ENCODE results near the gene FIG4. TPM values are rescaled to one million over a fixed set of nuclear protein-coding genes. Genes with fewer than 3 reads are reported as not detected.

The FIG4 gene
- total and polyA plus RNA-seq, 2 experiments from 2014 or later: 8.0 to 10.9 TPM

DNA sequence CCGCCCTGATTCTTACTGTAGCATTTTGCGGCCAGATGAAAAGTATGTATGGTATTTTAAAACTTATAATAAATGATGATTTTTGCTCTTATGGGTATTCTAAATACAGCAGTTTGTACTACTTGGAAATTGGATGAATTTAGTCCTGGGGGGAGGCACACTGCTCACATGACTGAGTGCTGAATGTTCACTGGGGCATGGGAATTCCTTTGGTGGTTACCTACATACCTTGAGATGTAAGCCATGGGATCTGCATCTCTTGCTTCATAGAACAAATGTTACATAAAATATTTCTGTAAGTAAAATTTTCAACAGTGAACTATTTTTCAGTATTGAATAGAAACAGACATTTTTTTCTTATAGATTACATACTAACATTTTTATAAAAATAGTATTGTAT lies 71.1 kb downstream of the FIG4 start:
- DNase-seq (ENCODE audit: low spot score): no peak
- TF ChIP-seq, protein P1, sequence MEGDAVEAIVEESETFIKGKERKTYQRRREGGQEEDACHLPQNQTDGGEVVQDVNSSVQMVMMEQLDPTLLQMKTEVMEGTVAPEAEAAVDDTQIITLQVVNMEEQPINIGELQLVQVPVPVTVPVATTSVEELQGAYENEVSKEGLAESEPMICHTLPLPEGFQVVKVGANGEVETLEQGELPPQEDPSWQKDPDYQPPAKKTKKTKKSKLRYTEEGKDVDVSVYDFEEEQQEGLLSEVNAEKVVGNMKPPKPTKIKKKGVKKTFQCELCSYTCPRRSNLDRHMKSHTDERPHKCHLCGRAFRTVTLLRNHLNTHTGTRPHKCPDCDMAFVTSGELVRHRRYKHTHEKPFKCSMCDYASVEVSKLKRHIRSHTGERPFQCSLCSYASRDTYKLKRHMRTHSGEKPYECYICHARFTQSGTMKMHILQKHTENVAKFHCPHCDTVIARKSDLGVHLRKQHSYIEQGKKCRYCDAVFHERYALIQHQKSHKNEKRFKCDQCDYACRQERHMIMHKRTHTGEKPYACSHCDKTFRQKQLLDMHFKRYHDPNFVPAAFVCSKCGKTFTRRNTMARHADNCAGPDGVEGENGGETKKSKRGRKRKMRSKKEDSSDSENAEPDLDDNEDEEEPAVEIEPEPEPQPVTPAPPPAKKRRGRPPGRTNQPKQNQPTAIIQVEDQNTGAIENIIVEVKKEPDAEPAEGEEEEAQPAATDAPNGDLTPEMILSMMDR (IDR thresholded peaks at IDR 0.05; ENCODE audit: poor library complexity): no peak
- TF ChIP-seq EZH2phosphoT487 (IDR thresholded peaks at IDR 0.05; ENCODE audit: low read depth, severe bottlenecking, unreplicated experiment) (no peak), EZH2 (IDR thresholded peaks at IDR 0.05; ENCODE audit: borderline replicate concordance) (no peak)
- 98% methylated on average over 2 of the region's 2 CpGs for WGBS (ENCODE audit: low lambda C conversion rate, missing lambda C conversion rate)
- Histone ChIP-seq H3K27me3 (no peaks in the 10 kb centered on the region), H3K36me3 (replicated peaks; ENCODE audit: insufficient read depth, low read depth) (no peaks in the 10 kb centered on the region), H3K27ac (no peak overlapping the region), H3K9me3 (ENCODE audit: low read depth) (no peaks in the 10 kb centered on the region), H3K79me2 (no peaks in the 10 kb centered on the region), H4K20me1 (ENCODE audit: insufficient read depth, poor library complexity, severe bottlenecking) (no peaks in the 10 kb centered on the region), H2AFZ (no peak overlapping the region), H3K4me2 (no peak overlapping the region), H3K4me3 (no peak overlapping the region), H3K4me1 (ENCODE audit: insufficient read depth) (peaks cover 4% of the 10 kb centered on the region), H3K9me2 (replicated peaks; ENCODE audit: insufficient read depth) (no peaks in the 10 kb centered on the region)

DNA sequence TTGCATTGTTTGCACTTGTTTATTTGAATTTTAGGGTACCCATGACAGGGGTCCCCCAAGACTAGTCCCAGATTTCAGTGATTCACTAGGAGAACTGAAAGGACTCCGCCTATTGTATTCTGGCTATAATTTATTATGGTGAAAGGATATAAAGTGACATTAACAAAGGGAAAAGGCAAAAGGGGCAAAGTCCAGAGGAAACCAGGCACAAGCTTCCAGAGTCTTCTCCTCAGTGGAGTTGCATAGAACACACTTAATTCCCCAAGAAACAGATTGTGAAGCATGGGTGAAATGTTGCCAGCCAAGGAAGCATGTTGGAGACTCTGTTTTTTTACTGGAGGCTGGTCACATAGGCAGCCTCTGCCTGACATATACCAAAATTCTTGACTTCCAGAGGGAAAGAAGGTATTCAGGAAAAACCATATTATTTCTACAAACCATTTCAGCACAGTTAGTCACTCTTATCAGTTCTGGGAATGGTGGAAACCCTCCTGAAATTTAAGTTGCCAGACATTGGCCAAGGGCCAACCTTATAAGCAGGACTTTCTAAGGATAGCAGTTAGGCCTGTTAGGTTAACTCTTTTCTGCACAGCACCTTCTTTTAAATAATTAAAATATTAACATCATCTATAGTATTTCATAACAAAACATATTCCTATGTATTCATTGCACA lies 71.8 kb downstream of the FIG4 start:
- Histone ChIP-seq H4K20me1 (ENCODE audit: insufficient read depth, poor library complexity, severe bottlenecking) (no peaks in the 10 kb centered on the region), H3K79me2 (no peaks in the 10 kb centered on the region), H3K9me3 (ENCODE audit: low read depth) (no peaks in the 10 kb centered on the region), H3K27me3 (no peaks in the 10 kb centered on the region), H3K4me1 (ENCODE audit: insufficient read depth) (peaks cover 4% of the 10 kb centered on the region), H2AFZ (no peak overlapping the region), H3K9me2 (replicated peaks; ENCODE audit: insufficient read depth) (no peaks in the 10 kb centered on the region), H3K27ac (no peak overlapping the region), H3K4me3 (no peak overlapping the region), H3K4me2 (no peak overlapping the region), H3K36me3 (replicated peaks; ENCODE audit: insufficient read depth, low read depth) (no peaks in the 10 kb centered on the region)
- DNase-seq (ENCODE audit: low spot score): no peak
- TF ChIP-seq, protein P1 (IDR thresholded peaks at IDR 0.05; ENCODE audit: poor library complexity): no peak
- TF ChIP-seq EZH2 (IDR thresholded peaks at IDR 0.05; ENCODE audit: borderline replicate concordance): no peak
- no peak for TF ChIP-seq EZH2phosphoT487 (IDR thresholded peaks at IDR 0.05; ENCODE audit: low read depth, severe bottlenecking, unreplicated experiment)
- WGBS (ENCODE audit: low lambda C conversion rate, missing lambda C conversion rate): 0% methylated on average over 1 of the region's 1 CpG

DNA sequence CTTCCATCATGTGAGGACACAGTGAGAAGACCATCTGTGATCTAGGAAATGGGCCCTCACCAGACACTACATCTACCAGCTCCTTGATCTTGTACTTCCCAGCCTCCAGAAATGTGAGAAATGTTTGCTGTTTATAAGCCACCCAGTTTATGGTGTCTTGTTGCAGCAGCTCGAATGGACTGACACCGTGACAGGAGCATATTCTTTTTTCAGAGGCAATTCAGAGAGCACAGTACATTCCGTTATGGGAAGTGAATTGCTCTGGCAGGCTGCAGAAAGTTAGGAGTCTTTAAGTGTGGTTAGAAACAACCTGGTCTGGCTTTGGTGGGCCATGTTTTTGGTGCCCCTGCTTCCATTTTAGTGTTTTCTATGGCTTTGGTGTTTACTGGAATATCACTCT lies 75.1 kb downstream of the FIG4 start:
- no peaks in the 10 kb centered on the region for H3K9me3 ChIP-seq (ENCODE audit: low read depth)
- H3K36me3 ChIP-seq (replicated peaks; ENCODE audit: insufficient read depth, low read depth): no peaks in the 10 kb centered on the region
- peaks cover 4% of the 10 kb centered on the region for H3K4me1 ChIP-seq (ENCODE audit: insufficient read depth)
- H3K4me2 ChIP-seq: no peak overlapping the region
- DNase-seq (ENCODE audit: low spot score): no peak
- no peaks in the 10 kb centered on the region for H3K79me2 ChIP-seq
- no peak overlapping the region for H2AFZ ChIP-seq
- H3K27ac ChIP-seq: no peak overlapping the region
- 83% methylated on average over 3 of the region's 3 CpGs for WGBS (ENCODE audit: low lambda C conversion rate, missing lambda C conversion rate)
- H4K20me1 ChIP-seq (ENCODE audit: insufficient read depth, poor library complexity, severe bottlenecking): no peaks in the 10 kb centered on the region
- no peaks in the 10 kb centered on the region for H3K9me2 ChIP-seq (replicated peaks; ENCODE audit: insufficient read depth)
- H3K27me3 ChIP-seq: no peaks in the 10 kb centered on the region
- H3K4me3 ChIP-seq: no peak overlapping the region
- no peak for TF ChIP-seq EZH2phosphoT487 (IDR thresholded peaks at IDR 0.05; ENCODE audit: low read depth, severe bottlenecking, unreplicated experiment)
- TF ChIP-seq, protein P1 (IDR thresholded peaks at IDR 0.05; ENCODE audit: poor library complexity): no peak
- TF ChIP-seq EZH2 (IDR thresholded peaks at IDR 0.05; ENCODE audit: borderline replicate concordance): no peak
